OCI-LY3 (cell line): ENCODE results near the gene TMEM185A.
A peak's percentile ranks its signal among the peaks of the same experiment; 100 is the strongest.

ENCODE experiments used
- H2AFZ ChIP-seq: fragments of 200-600, 300-600 bp; shearing (Covaris generic); 2 replicates; pipeline ENCODE4 v1.6.0; 2014; ENCODE audit warnings: antibody characterized with exemption, low read depth, low read length
- H3K27ac ChIP-seq: fragments of 200-600, 300-600 bp; sonication (generic); 2 replicates; pipeline ENCODE4 v1.5.1; 2014; ENCODE audit warnings: mild to moderate bottlenecking, low read length, moderate library complexity, mixed read lengths
- H3K27me3 ChIP-seq: fragments of 200-600, 300-600 bp; sonication (generic); 2 replicates; pipeline ENCODE4 v1.6.1; 2014; ENCODE audit warnings: low read depth, low read length, mixed read lengths
- H3K36me3 ChIP-seq: fragments of 200-600, 300-600 bp; sonication (generic); replicated peaks from 2 replicates; pipeline ENCODE3; 2014; ENCODE audit warnings: low read depth, low read length, mixed read lengths
- H3K4me1 ChIP-seq: fragments of 300-600, 200-600 bp; sonication (generic); 2 replicates; pipeline ENCODE4 v1.6.1; 2014; ENCODE audit warnings: low read length, mixed read lengths
- H3K4me2 ChIP-seq: fragments of 200-600, 300-600 bp; sonication (generic); 2 replicates; pipeline ENCODE4 v1.6.1; 2014; ENCODE audit warnings: low read length, mixed read lengths
- H3K4me3 ChIP-seq: fragments of 300-600, 200-600 bp; sonication (generic); 2 replicates; pipeline ENCODE4 v1.5.1; 2014; ENCODE audit warnings: antibody characterized with exemption, mild to moderate bottlenecking, low read length, moderate library complexity
- H3K79me2 ChIP-seq: fragments of 300-600, 200-600 bp; shearing (Covaris generic); 2 replicates; pipeline ENCODE4 v1.6.1; 2014; ENCODE audit warnings: mild to moderate bottlenecking, low read length, mixed read lengths
- H3K9ac ChIP-seq: fragments of 300-600, 200-600 bp; shearing (Covaris generic); 2 replicates; pipeline ENCODE4 v1.6.0; 2014; ENCODE audit warnings: mild to moderate bottlenecking, low read length, moderate library complexity
- H3K9me3 ChIP-seq: fragments of 200-600, 300-600 bp; shearing (Covaris generic); 2 replicates; pipeline ENCODE4 v1.6.1; 2014; ENCODE audit warnings: low read length, mixed read lengths; ENCODE audit not compliant: insufficient read depth
- H4K20me1 ChIP-seq: fragments of 200-600, 300-600 bp; sonication (generic); 2 replicates; pipeline ENCODE4 v1.6.1; 2016; ENCODE audit warnings: low read length, mixed read lengths; ENCODE audit not compliant: insufficient read depth
- EZH2phosphoT487 ChIP-seq: fragments of 200-600 bp; shearing (Covaris generic); IDR thresholded peaks from 2 replicates; pipeline ENCODE4 v1.6.1; 2018; ENCODE audit warnings: antibody characterized with exemption, mixed run types, low read depth
- TF ChIP-seq, protein P1 (sequence below): fragments of 200-600, 300-600 bp; sonication (generic); IDR thresholded peaks from 2 replicates; pipeline ENCODE4 v1.5.1; 2014; ENCODE audit warnings: antibody characterized with exemption, low read length, low read depth

The TMEM185A gene

DNA sequence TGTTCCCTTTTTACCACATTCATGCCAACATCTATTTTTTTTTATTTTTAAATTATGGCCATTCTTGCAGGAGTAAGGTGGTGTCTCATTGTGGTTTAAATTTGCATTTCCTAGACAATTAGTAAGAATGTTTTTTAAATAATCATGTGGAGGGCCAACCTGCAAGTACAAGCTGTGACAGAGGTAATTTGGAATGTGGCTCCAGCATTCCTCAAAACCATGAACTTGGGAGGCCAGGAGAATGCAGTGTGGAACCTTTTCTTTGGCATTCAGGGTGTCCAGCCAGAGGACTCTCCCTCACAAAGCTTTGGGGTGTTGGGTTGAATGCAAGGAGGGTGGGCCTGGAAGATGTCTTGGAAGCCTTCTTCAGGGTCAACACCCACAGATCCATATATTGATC lies 7.3 kb upstream of the TMEM185A start:
- Histone ChIP-seq H3K4me3 (no peak overlapping the region), H3K79me2 (no peaks in the 10 kb centered on the region), H3K4me1 (no peaks in the 10 kb centered on the region), H4K20me1 (no peaks in the 10 kb centered on the region), H3K4me2 (no peak overlapping the region), H3K9me3 (no peaks in the 10 kb centered on the region), H2AFZ (no peak overlapping the region), H3K9ac (no peak overlapping the region), H3K36me3 (no peaks in the 10 kb centered on the region), H3K27me3 (no peaks in the 10 kb centered on the region; the same call in 1 of the 2 replicates), H3K27ac (no peak overlapping the region)
- TF ChIP-seq, protein P1, sequence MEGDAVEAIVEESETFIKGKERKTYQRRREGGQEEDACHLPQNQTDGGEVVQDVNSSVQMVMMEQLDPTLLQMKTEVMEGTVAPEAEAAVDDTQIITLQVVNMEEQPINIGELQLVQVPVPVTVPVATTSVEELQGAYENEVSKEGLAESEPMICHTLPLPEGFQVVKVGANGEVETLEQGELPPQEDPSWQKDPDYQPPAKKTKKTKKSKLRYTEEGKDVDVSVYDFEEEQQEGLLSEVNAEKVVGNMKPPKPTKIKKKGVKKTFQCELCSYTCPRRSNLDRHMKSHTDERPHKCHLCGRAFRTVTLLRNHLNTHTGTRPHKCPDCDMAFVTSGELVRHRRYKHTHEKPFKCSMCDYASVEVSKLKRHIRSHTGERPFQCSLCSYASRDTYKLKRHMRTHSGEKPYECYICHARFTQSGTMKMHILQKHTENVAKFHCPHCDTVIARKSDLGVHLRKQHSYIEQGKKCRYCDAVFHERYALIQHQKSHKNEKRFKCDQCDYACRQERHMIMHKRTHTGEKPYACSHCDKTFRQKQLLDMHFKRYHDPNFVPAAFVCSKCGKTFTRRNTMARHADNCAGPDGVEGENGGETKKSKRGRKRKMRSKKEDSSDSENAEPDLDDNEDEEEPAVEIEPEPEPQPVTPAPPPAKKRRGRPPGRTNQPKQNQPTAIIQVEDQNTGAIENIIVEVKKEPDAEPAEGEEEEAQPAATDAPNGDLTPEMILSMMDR = no peak
- TF ChIP-seq EZH2phosphoT487 = no peak

DNA sequence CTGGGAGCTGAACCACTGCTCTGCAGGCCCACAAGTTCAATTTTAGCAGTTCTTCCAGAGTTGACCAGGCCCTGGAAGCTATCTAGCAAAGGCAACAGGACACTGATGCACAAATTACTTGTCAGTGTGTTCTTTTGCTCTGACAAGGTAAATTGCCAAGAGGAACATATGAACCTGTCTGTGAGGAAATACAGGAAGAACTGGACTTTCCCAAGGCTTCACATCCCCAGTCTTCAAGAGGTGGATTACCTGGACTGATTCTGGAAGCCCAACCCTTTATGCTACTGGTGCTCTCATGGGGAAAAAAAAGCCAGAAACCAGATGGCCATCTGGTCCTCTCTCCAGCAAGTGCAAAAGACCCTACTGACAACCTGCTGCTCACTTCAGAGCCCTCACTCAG lies 1.9 kb upstream of the TMEM185A start:
- TF ChIP-seq, protein P1 = no peak
- no peak for TF ChIP-seq EZH2phosphoT487
- no peak overlapping the region for H3K27ac ChIP-seq
- no peak overlapping the region for H3K4me3 ChIP-seq
- H4K20me1 ChIP-seq = peaks cover 13% of the 10 kb centered on the region; the same call in 1 of the 2 replicates
- H3K4me2 ChIP-seq = no peak overlapping the region
- no peaks in the 10 kb centered on the region for H3K9me3 ChIP-seq
- no peak overlapping the region for H3K9ac ChIP-seq
- H2AFZ ChIP-seq = no peak overlapping the region
- H3K36me3 ChIP-seq = no peaks in the 10 kb centered on the region
- peaks cover 30% of the 10 kb centered on the region for H3K79me2 ChIP-seq
- peaks cover 7% of the 10 kb centered on the region; the same call in 1 of the 2 replicates for H3K4me1 ChIP-seq
- H3K27me3 ChIP-seq = peaks cover 6% of the 10 kb centered on the region; the same call in 1 of the 2 replicates

DNA sequence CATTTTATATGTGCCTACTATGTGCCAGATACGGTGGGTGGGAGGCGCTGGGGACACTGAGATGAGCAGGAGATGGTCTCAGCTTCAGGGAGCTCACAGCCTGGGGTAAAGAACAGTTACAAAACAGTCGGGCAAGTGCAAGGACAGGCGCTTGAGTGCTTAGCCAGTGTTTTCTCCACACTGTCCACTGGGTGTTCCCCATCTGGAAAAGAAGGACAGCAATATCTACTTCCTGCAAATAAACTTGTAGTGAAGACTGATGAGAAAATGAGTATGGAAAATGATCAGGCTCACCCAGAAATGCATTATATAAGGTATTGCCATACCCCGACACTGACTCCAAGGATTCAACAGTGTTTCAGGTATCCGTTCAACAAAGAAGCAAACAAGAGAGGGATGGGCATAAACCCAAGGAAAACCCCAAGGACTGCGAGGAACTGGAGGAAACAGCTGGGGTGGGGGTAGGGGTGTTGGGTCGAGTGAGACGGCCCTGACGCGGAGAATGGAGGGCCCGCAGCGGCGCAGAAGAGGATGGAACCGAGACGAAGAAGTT lies 835 bp downstream of the TMEM185A start:
- H3K27ac ChIP-seq = no peak overlapping the region
- H3K27me3 ChIP-seq = peaks cover 6% of the 10 kb centered on the region; the same call in 1 of the 2 replicates
- H3K9ac ChIP-seq = peak overlapping the region; percentile 78
- H4K20me1 ChIP-seq = peaks cover 22% of the 10 kb centered on the region
- H3K4me1 ChIP-seq = peaks cover 7% of the 10 kb centered on the region; the same call in 1 of the 2 replicates
- peak overlapping the region; percentile 98 for H3K4me3 ChIP-seq
- no peak overlapping the region for H2AFZ ChIP-seq
- H3K4me2 ChIP-seq = peak overlapping the region; percentile 96
- H3K79me2 ChIP-seq = peaks cover 48% of the 10 kb centered on the region
- no peaks in the 10 kb centered on the region for H3K36me3 ChIP-seq
- TF ChIP-seq, protein P1 = no peak
- TF ChIP-seq EZH2phosphoT487 = no peak
- H3K9me3 ChIP-seq = no peaks in the 10 kb centered on the region

DNA sequence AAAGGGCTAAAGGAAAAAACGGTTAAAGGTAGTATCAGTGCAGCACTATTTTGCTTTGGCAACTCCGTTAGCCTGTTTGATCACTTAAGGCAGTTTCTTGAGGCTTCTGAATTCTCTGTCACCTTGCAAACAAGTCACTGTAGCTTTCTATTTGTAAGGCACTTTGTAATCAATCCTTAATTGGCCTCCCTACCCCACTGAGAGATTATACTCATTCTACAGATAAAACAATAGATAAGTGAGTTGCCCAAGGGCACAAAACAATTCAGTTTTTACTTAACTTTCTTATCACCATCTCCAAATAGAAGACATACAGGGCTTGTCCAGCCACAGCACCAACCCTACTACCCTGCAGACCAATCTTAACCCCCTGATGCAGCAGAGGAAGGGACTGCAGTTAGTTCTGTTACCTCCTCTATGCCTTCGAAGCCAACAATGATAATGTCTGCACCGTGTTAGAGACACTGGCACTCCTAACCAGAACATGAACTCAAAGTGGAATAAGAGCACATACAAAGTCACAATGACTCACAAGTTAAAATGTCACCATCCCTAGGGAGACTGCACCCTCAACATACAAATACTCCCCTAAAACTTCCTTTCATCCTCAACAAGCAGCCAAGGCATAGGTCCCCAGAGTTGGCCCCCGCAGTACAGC lies 1.7 kb downstream of the TMEM185A start:
- TF ChIP-seq, protein P1 = no peak
- TF ChIP-seq EZH2phosphoT487 = no peak
- Histone ChIP-seq H2AFZ (no peak overlapping the region), H4K20me1 (peaks cover 31% of the 10 kb centered on the region), H3K79me2 (peaks cover 51% of the 10 kb centered on the region), H3K4me3 (peak overlapping the region; percentile 98), H3K9me3 (no peaks in the 10 kb centered on the region), H3K27ac (no peak overlapping the region), H3K4me1 (peaks cover 7% of the 10 kb centered on the region; the same call in 1 of the 2 replicates), H3K36me3 (no peaks in the 10 kb centered on the region), H3K27me3 (peaks cover 6% of the 10 kb centered on the region; the same call in 1 of the 2 replicates), H3K4me2 (peak overlapping the region; percentile 96), H3K9ac (no peak overlapping the region)
